Neural crest cell (in vitro differentiated cells): ENCODE results near the gene SH3PXD2A. TPM values are rescaled to one million over a fixed set of nuclear protein-coding genes. Genes with fewer than 3 reads are reported as not detected.

ENCODE experiments used
- DNase-seq: peaks from one replicate; pipeline ENCODE4 v3.0.0; 2021; ENCODE audit warnings: low read depth, mixed read lengths, low spot score
- H3K27ac Mint-ChIP-seq: one replicate; pipeline ENCODE4 v1.8.0; 2021; ENCODE audit warnings: mild to moderate bottlenecking, mixed read lengths; ENCODE audit not compliant: unreplicated experiment
- H3K27me3 Mint-ChIP-seq: 2 replicates; pipeline ENCODE4 v1.8.0; 2021; ENCODE audit warnings: low read depth, mild to moderate bottlenecking, mixed read lengths
- H3K36me3 Mint-ChIP-seq: 2 replicates; pipeline ENCODE4 v1.8.0; 2021; ENCODE audit warnings: low read depth, mild to moderate bottlenecking, mixed read lengths
- H3K4me1 Mint-ChIP-seq: 2 replicates; pipeline ENCODE4 v1.8.0; 2021; ENCODE audit warnings: mixed read lengths
- H3K4me3 Mint-ChIP-seq: one replicate; pipeline ENCODE4 v1.8.0; 2021; ENCODE audit warnings: mild to moderate bottlenecking, mixed read lengths
- H3K9me3 Mint-ChIP-seq: 2 replicates; pipeline ENCODE4 v1.8.0; 2021; ENCODE audit warnings: mixed read lengths
- total RNA-seq: library from RNA; stranded (reverse); gene quantifications from 2 replicates; pipeline ENCODE4 v1.2.1, GENCODE V29; 2021
- TF ChIP-seq, protein P1 (sequence below): fragments of 200-600 bp; sonication (generic); conservative IDR thresholded peaks from 2 replicates; pipeline ENCODE4 v1.5.0; 2021; ENCODE audit warnings: antibody characterized with exemption, mild to moderate bottlenecking

SH3PXD2A gene
- total RNA-seq, 1 donor from 2014 or later = 22.8 TPM

DNA sequence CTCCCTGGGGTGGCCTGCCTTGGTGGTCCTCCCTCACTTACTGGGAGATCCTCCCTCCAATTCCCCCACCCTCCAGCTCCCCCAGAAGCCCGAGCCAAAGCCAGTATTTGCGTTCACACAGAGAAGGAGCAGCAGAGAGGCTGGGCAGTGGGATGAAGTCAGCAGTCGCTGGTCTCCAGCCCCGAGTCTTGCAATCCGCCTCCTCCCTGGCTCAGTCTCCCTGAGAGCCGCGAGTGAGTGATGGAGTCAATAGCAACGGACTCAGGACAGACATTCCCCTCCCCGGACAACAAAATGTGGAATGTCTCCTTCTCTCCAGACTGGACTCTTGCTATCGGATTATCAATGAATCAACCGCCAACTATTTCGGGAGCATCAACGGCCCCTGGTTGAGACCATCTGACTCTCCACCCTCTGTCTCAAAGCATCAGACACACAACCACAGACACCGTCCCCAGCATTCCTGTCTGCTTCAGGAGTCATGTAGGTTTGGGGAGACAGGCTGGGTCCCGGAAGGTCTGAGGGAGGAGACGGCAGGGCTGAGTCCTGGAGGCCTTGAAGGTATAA, 178.4 kb downstream of the SH3PXD2A start:
- no peak overlapping the region for H3K4me3 Mint-ChIP-seq
- TF ChIP-seq, protein P1, sequence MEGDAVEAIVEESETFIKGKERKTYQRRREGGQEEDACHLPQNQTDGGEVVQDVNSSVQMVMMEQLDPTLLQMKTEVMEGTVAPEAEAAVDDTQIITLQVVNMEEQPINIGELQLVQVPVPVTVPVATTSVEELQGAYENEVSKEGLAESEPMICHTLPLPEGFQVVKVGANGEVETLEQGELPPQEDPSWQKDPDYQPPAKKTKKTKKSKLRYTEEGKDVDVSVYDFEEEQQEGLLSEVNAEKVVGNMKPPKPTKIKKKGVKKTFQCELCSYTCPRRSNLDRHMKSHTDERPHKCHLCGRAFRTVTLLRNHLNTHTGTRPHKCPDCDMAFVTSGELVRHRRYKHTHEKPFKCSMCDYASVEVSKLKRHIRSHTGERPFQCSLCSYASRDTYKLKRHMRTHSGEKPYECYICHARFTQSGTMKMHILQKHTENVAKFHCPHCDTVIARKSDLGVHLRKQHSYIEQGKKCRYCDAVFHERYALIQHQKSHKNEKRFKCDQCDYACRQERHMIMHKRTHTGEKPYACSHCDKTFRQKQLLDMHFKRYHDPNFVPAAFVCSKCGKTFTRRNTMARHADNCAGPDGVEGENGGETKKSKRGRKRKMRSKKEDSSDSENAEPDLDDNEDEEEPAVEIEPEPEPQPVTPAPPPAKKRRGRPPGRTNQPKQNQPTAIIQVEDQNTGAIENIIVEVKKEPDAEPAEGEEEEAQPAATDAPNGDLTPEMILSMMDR = no peak
- H3K9me3 Mint-ChIP-seq = no peaks in the 10 kb centered on the region

DNA sequence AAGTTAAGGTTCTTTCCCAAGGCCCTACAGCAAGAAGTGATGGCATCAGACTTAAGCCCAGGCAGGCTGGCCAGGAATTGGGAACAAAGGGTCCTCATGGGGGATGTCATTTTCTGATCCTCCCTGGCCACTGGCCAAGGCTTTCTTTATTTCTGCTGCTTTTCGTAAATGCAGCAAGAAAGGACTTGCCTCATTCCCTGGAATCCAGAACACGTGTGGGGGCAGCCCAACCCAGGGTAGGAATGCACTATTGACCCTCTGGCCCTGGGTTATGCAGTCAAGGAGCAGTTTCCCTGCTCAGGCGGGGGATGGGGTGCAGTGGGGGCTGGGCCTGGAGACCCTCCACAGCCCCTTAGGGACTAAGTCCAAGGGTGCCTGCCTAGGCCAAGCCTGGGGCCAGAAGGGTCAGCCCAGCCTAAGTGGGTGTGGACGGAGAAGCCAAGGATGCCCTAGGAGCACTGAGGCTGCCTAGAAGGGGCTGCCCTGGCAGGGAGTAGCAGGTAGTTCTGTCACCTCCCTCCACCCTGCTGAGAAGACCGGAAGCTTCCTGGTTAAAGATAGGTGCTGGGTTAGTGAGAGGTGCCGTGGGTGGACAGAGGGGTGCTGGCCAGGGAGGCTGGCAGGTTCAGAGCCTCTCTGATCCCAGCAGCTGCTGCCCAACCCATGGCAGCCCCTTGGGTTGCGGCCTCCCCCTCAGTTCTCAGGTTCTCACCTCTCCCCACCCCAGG, 179.2 kb downstream of the SH3PXD2A start:
- Mint-ChIP-seq H3K4me3 (no peak overlapping the region), H3K27ac (peak overlapping the region; percentile 40)

More for the DNA sequence above, 178.4 kb downstream of the SH3PXD2A start:
- no peak for DNase-seq
- peaks cover 28% of the 10 kb centered on the region for H3K4me1 Mint-ChIP-seq
- no peaks in the 10 kb centered on the region for H3K27me3 Mint-ChIP-seq
- no peaks in the 10 kb centered on the region for H3K36me3 Mint-ChIP-seq
- H3K27ac Mint-ChIP-seq = no peak overlapping the region

DNA sequence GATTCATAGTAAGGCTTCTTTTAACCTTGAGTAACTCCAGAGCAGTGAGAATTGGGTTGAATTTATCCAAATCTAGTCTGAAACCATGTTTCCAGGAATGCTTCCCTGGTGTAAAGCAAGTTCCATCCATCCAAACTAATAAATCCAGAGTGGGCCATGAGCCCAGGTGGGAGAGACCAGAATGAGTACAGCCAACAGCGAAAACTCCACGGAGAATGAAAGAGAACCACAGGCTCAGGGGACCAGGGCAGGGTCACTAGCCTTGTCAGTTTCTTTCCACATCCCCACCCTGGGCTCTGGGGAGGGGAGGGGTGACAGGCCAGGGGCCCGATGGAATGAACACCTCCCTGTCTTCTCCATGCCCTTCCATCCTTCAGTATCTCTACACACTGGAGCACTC, 181.8 kb downstream of the SH3PXD2A start:
- TF ChIP-seq, protein P1 = no peak
- H3K4me1 Mint-ChIP-seq = peaks cover 24% of the 10 kb centered on the region
- H3K4me3 Mint-ChIP-seq = no peak overlapping the region
- H3K9me3 Mint-ChIP-seq = no peaks in the 10 kb centered on the region
- no peaks in the 10 kb centered on the region for H3K27me3 Mint-ChIP-seq
- no peak overlapping the region for H3K27ac Mint-ChIP-seq
- H3K36me3 Mint-ChIP-seq = no peaks in the 10 kb centered on the region
- no peak for DNase-seq

More for the DNA sequence above, 179.2 kb downstream of the SH3PXD2A start:
- Mint-ChIP-seq H3K36me3 (no peaks in the 10 kb centered on the region), H3K27me3 (no peaks in the 10 kb centered on the region), H3K4me1 (peaks cover 28% of the 10 kb centered on the region), H3K9me3 (no peaks in the 10 kb centered on the region)
- TF ChIP-seq, protein P1 = no peak
- DNase-seq = no peak

DNA sequence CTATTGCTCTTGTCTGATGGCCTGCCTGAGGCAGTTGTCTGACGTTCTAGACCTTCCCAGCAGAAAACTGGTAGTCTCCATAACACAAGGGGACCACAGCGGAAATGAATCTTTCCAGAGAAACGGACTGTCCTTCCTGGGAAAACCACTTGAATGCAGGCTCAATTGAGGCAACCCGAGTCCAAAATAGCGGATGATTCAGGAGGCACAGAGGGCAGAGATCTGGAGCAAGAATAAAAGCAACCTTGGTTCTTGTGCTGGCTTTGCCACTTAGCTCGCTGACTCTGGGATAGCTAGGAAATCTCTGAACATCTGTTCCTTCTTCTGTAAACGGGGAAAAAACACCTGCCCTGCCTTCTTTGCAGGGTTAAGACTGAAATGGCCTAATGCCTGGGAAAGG, 183.0 kb downstream of the SH3PXD2A start:
- Mint-ChIP-seq H3K4me3 (no peak overlapping the region), H3K4me1 (peaks cover 14% of the 10 kb centered on the region), H3K36me3 (no peaks in the 10 kb centered on the region)

DNA sequence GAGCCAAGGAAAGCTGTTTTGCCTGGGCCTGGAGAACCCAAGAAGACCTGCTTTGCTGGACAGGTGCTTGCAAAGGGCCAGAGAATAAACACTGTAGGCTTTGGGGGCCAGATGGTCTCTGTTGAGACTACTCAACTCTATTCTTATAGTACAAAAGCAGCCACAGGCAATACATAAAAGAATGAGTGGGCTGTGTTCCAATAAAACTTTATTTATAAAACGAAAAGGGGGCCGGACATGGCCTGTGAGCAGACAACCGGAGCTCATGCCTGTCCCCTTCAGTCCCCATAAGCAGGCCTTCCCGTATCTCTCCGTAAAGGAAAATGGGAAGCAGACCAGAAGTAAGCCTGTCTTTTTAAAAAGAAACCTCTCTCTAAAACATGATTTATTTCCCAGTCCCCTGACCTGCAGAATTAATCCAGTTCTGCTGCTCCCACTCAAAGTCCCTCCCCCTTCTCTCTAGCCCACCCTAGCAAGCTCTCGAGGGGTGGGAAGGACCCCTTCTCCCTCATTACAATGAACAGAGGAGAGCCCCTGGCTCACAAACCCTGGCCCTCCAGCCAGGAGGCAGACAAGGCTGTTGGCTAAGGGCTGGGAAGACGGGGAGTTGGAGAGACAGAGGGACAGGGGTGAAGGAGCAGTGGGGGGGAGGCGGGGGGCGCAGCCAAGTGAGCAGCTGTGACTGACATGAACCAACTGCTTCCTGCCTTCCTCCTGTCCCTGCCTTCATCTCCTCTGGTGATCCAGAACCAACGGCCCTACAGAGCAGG, 184.1 kb downstream of the SH3PXD2A start:
- H3K27ac Mint-ChIP-seq = no peak overlapping the region

More for the DNA sequence above, 183.0 kb downstream of the SH3PXD2A start:
- TF ChIP-seq, protein P1 = no peak
- no peaks in the 10 kb centered on the region for H3K9me3 Mint-ChIP-seq
- peak overlapping the region; percentile 54 for H3K27ac Mint-ChIP-seq
- no peaks in the 10 kb centered on the region for H3K27me3 Mint-ChIP-seq
- no peak for DNase-seq

More for the DNA sequence above, 184.1 kb downstream of the SH3PXD2A start:
- H3K9me3 Mint-ChIP-seq = no peaks in the 10 kb centered on the region
- no peaks in the 10 kb centered on the region for H3K27me3 Mint-ChIP-seq
- TF ChIP-seq, protein P1 = no peak
- no peak overlapping the region for H3K4me3 Mint-ChIP-seq
- no peaks in the 10 kb centered on the region for H3K36me3 Mint-ChIP-seq
- DNase-seq = no peak
- peaks cover 10% of the 10 kb centered on the region for H3K4me1 Mint-ChIP-seq
